Measurements from ENCODE around the gene PDE1A.

DNA sequence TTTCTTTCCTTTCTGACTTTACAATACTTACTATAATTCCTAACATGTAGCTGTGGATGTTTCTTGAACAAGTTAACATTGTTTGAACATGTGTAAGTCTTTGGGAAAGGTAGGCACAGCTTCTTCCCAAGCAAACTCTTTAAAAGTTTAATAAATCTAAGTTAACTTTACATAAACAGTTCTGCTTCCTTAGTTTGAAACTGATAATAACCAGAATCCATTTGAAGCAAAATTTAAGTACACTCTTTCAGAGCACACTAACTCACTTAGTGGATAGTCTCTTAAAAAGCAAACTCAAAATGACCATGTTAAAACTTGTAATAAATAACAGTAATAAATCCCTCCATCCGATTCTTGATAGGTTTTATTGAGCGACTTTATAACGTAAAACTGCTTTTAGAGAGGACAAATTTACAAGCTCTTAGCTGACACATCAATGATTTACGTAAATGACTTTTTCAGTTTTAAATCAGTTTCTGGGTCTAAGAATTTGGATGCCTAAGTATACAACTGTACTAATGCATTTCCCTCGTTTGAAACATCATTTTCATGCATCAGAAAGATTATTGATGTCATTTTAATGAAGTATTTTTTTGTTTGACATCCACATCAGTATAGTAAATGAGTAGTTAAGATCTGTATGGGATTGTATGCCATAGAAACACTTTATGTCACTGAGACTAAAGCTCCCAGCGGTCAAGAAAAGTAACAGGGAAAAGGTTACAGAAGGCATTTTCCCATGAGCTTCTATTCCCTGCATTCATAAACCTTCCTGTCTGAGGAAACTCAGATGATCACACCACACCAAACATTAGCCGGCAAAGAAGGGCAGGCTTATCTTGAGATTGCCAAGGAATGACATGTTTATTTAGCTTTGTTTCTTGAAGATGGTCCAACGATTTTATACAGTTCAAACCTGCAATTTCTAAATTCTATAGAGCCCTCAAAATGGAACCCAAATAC is 67.5 kb downstream of the PDE1A start:
- TF ChIP-seq CTCF (IDR thresholded peaks at IDR 0.05) (no peak), POLR2A (IDR thresholded peaks at IDR 0.05) (no peak)

All from thyroid gland (tissue), 4 donors.